Measurements from ENCODE around the gene PABPC1L. TPM values are rescaled to one million over a fixed set of nuclear protein-coding genes. Genes with fewer than 3 reads are reported as not detected.

The PABPC1L gene
- total RNA-seq, 1 experiment from 2014 or later: 83.5 TPM

- H3K4me1 Mint-ChIP-seq: peaks cover 27% of the 10 kb centered on the region in 2 experiments
- no peak overlapping the region for H3K23ac ChIP-seq (ENCODE audit: insufficient read length, low read depth, low read length)
- H3K27me3 Mint-ChIP-seq (ENCODE audit: low read depth): no peaks in the 10 kb centered on the region
Measured at GRCh38 chr20:44910690-44911262, 916 bp downstream of the PABPC1L start.

More at GRCh38 chr20:44910690-44911262, 916 bp downstream of the PABPC1L start:
- peak; percentile 43 for DNase-seq
- H2BK5ac ChIP-seq (ENCODE audit: insufficient read length, low read length): no peak overlapping the region
- H3K9ac ChIP-seq (ENCODE audit: extremely low read depth, insufficient read length, low read length): peak overlapping the region; percentile 71
- H3K14ac ChIP-seq (ENCODE audit: insufficient read depth, low read length): peak overlapping the region; percentile 78
- Mint-ChIP-seq H3K27ac (peak overlapping the region in 2 of 3 experiments; percentile 27 to 94; a peak in 3 of 7 replicates), H3K36me3 (ENCODE audit: insufficient read depth in 1 of 3, low read depth in 3 of 3) (peaks cover 25 to 64% (median 52%) of the 10 kb centered on the region in 3 experiments; a peak in 6 of 7 replicates), H3K4me3 (peak overlapping the region; percentile 86 to 89), H3K9me3 (no peaks in the 10 kb centered on the region)
- H4K5ac ChIP-seq (ENCODE audit: insufficient read length, low read depth, low read length): peak overlapping the region; percentile 73
- 0 out of 2 replicates have a peak overlapping the region, but pooled peaks have one; percentile 70 for H2BK15ac ChIP-seq (ENCODE audit: low read depth, low read length)
- no peaks in the 10 kb centered on the region for H3K79me2 ChIP-seq (ENCODE audit: insufficient read depth, low read length)
- H3K56ac ChIP-seq (ENCODE audit: insufficient read length, low read depth, low read length): no peak overlapping the region
- H4K91ac ChIP-seq (ENCODE audit: insufficient read length, low read depth, low read length): no peak overlapping the region
- H2AK5ac ChIP-seq (ENCODE audit: insufficient read length, low read length): no peak overlapping the region
- H3K79me1 ChIP-seq (ENCODE audit: insufficient read depth, low read depth, low read length, poor library complexity, severe bottlenecking): no peaks in the 10 kb centered on the region
- no peak overlapping the region for H3K4ac ChIP-seq (ENCODE audit: low read depth, low read length)
- no peak overlapping the region for H2AFZ ChIP-seq (ENCODE audit: low read length)
- no peaks in the 10 kb centered on the region for H3K27me3 ChIP-seq (ENCODE audit: insufficient read depth, low read length)
- peaks cover 8% of the 10 kb centered on the region; the same call in 1 of the 2 replicates for H3K4me1 ChIP-seq (ENCODE audit: insufficient read depth, low read length)
- H3T11ph ChIP-seq (ENCODE audit: low read length): no peak overlapping the region
- no peaks in the 10 kb centered on the region for H3K9me3 ChIP-seq (ENCODE audit: control insufficient read depth, low read depth, low read length)
- H2BK120ac ChIP-seq (ENCODE audit: low read depth, low read length, poor library complexity, severe bottlenecking): no peak overlapping the region
- peaks cover 12% of the 10 kb centered on the region for H3K23me2 ChIP-seq (ENCODE audit: insufficient read length, low read depth, low read length, poor library complexity, severe bottlenecking)
- H4K20me1 ChIP-seq (ENCODE audit: control insufficient read depth, insufficient read depth, insufficient read length): no peaks in the 10 kb centered on the region
- WGBS (ENCODE audit: extremely low coverage, insufficient read length, low lambda C conversion rate): no CpG with 5 or more reads among the region's 17 CpGs
- H3K4me2 ChIP-seq (ENCODE audit: insufficient read depth, insufficient read length, low read length): peak overlapping the region; percentile 95
- H4K8ac ChIP-seq (replicated peaks; ENCODE audit: insufficient read length, low read depth, low read length): no peak overlapping the region
- no peak overlapping the region for H2BK20ac ChIP-seq (ENCODE audit: low read depth, low read length, poor library complexity, severe bottlenecking)
- peak overlapping the region; percentile 51 for H3K27ac ChIP-seq (ENCODE audit: insufficient read length, low read depth, low read length)
- no peak overlapping the region for H2BK12ac ChIP-seq (ENCODE audit: insufficient read length, low read depth, low read length)
- peak overlapping the region; percentile 68 for H3K18ac ChIP-seq (ENCODE audit: insufficient read length, low read depth, low read length)
- TF ChIP-seq, protein P1, sequence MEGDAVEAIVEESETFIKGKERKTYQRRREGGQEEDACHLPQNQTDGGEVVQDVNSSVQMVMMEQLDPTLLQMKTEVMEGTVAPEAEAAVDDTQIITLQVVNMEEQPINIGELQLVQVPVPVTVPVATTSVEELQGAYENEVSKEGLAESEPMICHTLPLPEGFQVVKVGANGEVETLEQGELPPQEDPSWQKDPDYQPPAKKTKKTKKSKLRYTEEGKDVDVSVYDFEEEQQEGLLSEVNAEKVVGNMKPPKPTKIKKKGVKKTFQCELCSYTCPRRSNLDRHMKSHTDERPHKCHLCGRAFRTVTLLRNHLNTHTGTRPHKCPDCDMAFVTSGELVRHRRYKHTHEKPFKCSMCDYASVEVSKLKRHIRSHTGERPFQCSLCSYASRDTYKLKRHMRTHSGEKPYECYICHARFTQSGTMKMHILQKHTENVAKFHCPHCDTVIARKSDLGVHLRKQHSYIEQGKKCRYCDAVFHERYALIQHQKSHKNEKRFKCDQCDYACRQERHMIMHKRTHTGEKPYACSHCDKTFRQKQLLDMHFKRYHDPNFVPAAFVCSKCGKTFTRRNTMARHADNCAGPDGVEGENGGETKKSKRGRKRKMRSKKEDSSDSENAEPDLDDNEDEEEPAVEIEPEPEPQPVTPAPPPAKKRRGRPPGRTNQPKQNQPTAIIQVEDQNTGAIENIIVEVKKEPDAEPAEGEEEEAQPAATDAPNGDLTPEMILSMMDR (conservative IDR thresholded peaks at IDR 0.05): no peak
